ENCODE results near the gene UBE2I.

Gene UBE2I

GRCh38 chr16:1351215-1351581 lies 41.8 kb downstream of the UBE2I start:
- H3K9me3 ChIP-seq (ENCODE audit: insufficient read depth, low read length): no peaks in the 10 kb centered on the region
- H3K27ac ChIP-seq (ENCODE audit: low read depth, low read length): no peak overlapping the region
- H3K79me2 ChIP-seq (ENCODE audit: insufficient read depth, low read length): peaks cover 42% of the 10 kb centered on the region
- peak overlapping the region; percentile 76 for H2AFZ ChIP-seq (ENCODE audit: low read depth, low read length, severe bottlenecking)
- peak overlapping the region; percentile 70 for H3K4me3 ChIP-seq (ENCODE audit: insufficient read depth, low read length, poor library complexity, severe bottlenecking)
- no peak for TF ChIP-seq EZH2phosphoT487 (conservative IDR thresholded peaks at IDR 0.05; ENCODE audit: low read length)
- TF ChIP-seq, protein P1, sequence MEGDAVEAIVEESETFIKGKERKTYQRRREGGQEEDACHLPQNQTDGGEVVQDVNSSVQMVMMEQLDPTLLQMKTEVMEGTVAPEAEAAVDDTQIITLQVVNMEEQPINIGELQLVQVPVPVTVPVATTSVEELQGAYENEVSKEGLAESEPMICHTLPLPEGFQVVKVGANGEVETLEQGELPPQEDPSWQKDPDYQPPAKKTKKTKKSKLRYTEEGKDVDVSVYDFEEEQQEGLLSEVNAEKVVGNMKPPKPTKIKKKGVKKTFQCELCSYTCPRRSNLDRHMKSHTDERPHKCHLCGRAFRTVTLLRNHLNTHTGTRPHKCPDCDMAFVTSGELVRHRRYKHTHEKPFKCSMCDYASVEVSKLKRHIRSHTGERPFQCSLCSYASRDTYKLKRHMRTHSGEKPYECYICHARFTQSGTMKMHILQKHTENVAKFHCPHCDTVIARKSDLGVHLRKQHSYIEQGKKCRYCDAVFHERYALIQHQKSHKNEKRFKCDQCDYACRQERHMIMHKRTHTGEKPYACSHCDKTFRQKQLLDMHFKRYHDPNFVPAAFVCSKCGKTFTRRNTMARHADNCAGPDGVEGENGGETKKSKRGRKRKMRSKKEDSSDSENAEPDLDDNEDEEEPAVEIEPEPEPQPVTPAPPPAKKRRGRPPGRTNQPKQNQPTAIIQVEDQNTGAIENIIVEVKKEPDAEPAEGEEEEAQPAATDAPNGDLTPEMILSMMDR (IDR thresholded peaks at IDR 0.05; ENCODE audit: insufficient read depth, low read length, poor library complexity, severe bottlenecking): no peak
- peak overlapping the region; percentile 61 for H3K4me2 ChIP-seq (ENCODE audit: low read depth, low read length, poor library complexity, severe bottlenecking)
- no peaks in the 10 kb centered on the region for H3K36me3 ChIP-seq (ENCODE audit: low read length)
- no peaks in the 10 kb centered on the region for H3K27me3 ChIP-seq (ENCODE audit: low read length)
- H4K20me1 ChIP-seq (ENCODE audit: low read depth, low read length): no peaks in the 10 kb centered on the region
- peak overlapping the region; percentile 77 for H3K9ac ChIP-seq (ENCODE audit: low read length)
- H3K9me2 ChIP-seq (replicated peaks; ENCODE audit: insufficient read depth, low read length): no peaks in the 10 kb centered on the region
- no peaks in the 10 kb centered on the region for H3F3A ChIP-seq (ENCODE audit: insufficient read depth)

DNA sequence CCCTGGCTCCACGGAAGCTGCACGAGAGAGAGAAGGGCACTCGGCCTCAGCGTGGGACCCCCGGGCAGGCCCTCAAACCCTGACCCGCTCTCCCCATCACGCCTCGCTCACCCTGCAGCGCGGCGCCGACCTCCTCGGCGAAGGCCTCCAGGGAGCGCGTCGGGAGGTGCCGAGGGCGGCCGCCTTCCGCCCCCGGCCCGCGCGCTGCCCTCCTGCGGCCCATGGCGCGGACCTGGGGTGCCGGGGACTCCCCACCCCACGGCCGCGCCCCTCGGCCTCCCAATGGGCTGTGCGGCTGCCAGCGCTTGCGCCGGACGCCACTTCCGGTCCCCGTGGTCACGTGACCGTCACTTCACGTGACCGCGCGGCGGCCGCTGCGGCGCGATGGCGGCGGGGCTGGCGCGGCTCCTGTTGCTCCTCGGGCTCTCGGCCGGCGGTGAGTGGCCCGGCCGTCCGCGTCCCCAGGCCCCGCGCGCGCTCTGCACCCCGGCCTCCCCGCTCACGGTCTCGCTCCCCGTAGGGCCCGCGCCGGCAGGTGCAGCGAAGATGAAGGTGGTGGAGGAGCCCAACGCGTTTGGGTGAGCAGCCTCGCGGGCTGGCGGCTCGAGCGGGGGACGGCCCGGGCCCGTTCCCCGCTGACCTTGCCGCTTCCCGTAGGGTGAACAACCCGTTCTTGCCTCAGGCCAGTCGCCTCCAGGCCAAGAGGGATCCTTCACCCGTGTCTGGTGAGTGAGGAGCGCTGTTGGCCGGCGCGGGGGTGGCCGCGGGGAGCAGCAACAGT lies 42.3 kb downstream of the UBE2I start, which contains the start of the genes GNPTG and TSR3:
TSS of gene GNPTG (plus strand) at position 350 of the 781 bp plus-strand sequence. CDS start at position 385, 35 bp downstream.
TSS of gene TSR3 (minus strand) at position 297 of the 781 bp plus-strand sequence. CDS start at position 223, 74 bp downstream.
- no peaks in the 10 kb centered on the region for H3K9me2 ChIP-seq (replicated peaks; ENCODE audit: insufficient read depth, low read length)
- H3K9me3 ChIP-seq (ENCODE audit: insufficient read depth, low read length): no peaks in the 10 kb centered on the region
- peak within 1 kb of the TSS; percentile 89 for H3K4me2 ChIP-seq (ENCODE audit: low read depth, low read length, poor library complexity, severe bottlenecking)
- TF ChIP-seq, protein P1 (IDR thresholded peaks at IDR 0.05; ENCODE audit: insufficient read depth, low read length, poor library complexity, severe bottlenecking): no peak
- TF ChIP-seq EZH2phosphoT487 (conservative IDR thresholded peaks at IDR 0.05; ENCODE audit: low read length): no peak
- H3F3A ChIP-seq (ENCODE audit: insufficient read depth): no peaks in the 10 kb centered on the region
- no peaks in the 10 kb centered on the region for H3K27me3 ChIP-seq (ENCODE audit: low read length)
- peak within 1 kb of the TSS; percentile 70 for H3K4me3 ChIP-seq (ENCODE audit: insufficient read depth, low read length, poor library complexity, severe bottlenecking)
- peak within 1 kb of the TSS; percentile 76 for H2AFZ ChIP-seq (ENCODE audit: low read depth, low read length, severe bottlenecking)
- no peak within 1 kb of the TSS for H3K27ac ChIP-seq (ENCODE audit: low read depth, low read length)
- H4K20me1 ChIP-seq (ENCODE audit: low read depth, low read length): no peaks in the 10 kb centered on the region
- peaks cover 42% of the 10 kb centered on the region for H3K79me2 ChIP-seq (ENCODE audit: insufficient read depth, low read length)
- H3K9ac ChIP-seq (ENCODE audit: low read length): peak within 1 kb of the TSS; percentile 77
- no peaks in the 10 kb centered on the region for H3K36me3 ChIP-seq (ENCODE audit: low read length)

GRCh38 chr16:1354815-1355540 lies 45.5 kb downstream of the UBE2I start:
- no peak for TF ChIP-seq EZH2phosphoT487 (conservative IDR thresholded peaks at IDR 0.05; ENCODE audit: low read length)
- TF ChIP-seq, protein P1 (IDR thresholded peaks at IDR 0.05; ENCODE audit: insufficient read depth, low read length, poor library complexity, severe bottlenecking): no peak
- Histone ChIP-seq H3K9ac (ENCODE audit: low read length) (no peak overlapping the region), H3K4me3 (ENCODE audit: insufficient read depth, low read length, poor library complexity, severe bottlenecking) (no peak overlapping the region), H3K27me3 (ENCODE audit: low read length) (no peaks in the 10 kb centered on the region), H3K9me2 (replicated peaks; ENCODE audit: insufficient read depth, low read length) (no peaks in the 10 kb centered on the region), H3K4me2 (ENCODE audit: low read depth, low read length, poor library complexity, severe bottlenecking) (no peak overlapping the region), H3K27ac (ENCODE audit: low read depth, low read length) (no peak overlapping the region), H3K9me3 (ENCODE audit: insufficient read depth, low read length) (no peaks in the 10 kb centered on the region), H4K20me1 (ENCODE audit: low read depth, low read length) (no peaks in the 10 kb centered on the region), H3K36me3 (ENCODE audit: low read length) (no peaks in the 10 kb centered on the region), H3F3A (ENCODE audit: insufficient read depth) (0 out of 2 replicates have a peak, but pooled peaks cover 4% of the 10 kb centered on the region), H3K79me2 (ENCODE audit: insufficient read depth, low read length) (peaks cover 42% of the 10 kb centered on the region), H2AFZ (ENCODE audit: low read depth, low read length, severe bottlenecking) (no peak overlapping the region)

Data from SU-DHL-6 (cell line).